Stimulated activated CD4-positive, alpha-beta T cell treated with anti-CD3 and anti-CD28 coated beads, Interleukin-2, amount 100 ng/mL, for 4 hours (primary cell): ENCODE results near the gene RDH16.
"Not testable (repeated sequence)": the region's sequence is repeated elsewhere in the genome, so short reads cannot be mapped to it uniquely, and the experiment has no call there.

Experiments used
- DNase-seq: peaks from one replicate; pipeline ENCODE4 v3.0.0-alpha.2; 2020; ENCODE audit warnings: low read depth

Gene RDH16

DNA sequence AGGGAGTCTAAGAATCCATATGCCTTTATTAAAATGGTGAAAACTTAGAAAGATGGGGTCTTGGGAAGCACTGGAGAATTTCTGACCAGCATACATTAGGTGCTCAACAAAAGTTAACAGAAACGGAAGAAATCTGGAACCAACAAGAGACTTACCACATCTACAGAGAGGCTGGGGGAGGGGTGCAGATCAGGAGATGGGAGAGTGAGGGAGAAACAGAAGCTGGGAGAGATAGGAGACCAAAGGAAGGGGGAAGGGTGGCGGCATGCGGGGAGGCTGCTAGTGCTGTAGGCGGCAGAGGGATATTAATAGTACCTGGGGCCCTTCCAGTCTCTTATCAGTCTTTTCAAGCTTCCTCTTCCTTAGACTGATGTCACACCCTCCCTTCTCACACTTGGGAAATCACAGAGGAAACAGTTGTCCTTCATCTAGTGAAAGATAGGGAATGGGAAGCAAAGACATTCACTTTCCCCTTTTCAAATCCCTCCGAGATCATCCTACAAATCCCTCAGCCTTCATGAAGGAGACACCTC is 30.9 kb upstream of the RDH16 start:
- no peak for DNase-seq

DNA sequence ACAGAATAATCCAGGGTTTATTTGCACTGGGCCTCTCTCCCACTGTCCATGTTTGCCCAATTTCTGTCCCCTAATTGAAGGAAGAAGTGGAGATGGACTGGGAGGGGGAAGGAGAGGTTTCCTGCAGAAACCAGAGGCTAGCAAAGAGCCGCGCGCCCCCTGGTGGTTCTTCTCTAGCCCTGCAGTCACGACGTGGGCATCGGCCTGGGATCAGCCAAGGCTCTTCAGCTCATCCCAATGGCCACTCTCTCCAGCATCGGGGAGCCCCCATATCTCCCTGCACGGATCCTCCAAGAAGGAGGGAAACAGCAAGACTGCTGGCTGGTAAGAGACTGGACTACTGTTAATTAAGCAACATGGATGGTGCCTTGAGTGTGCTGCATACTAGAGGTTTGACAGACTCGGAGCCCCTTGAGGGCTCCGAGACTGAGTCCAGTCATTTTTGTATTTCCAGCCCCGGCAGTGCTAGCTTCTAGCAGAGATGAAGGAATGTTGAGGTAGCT is 30.2 kb upstream of the RDH16 start:
- peak; percentile 56 for DNase-seq

DNA sequence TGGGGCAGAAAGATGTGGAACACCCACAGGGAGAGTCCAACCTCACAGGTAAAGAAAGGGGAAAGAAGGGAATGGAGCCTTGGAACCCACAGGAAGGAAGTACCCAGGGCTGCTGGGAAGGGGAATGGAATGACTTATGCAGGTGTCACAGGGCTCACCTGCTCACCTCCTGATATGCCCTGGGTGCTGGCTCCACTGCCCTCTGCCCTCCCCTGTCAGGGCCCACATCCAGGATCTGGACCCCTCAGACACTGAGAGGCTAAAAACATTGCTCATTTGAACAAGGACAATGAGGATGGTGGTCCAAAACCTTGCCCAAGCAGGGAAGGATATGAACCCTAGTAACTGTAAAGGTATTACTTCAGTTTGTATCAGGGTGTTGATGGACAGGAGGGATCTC is 29.6 kb upstream of the RDH16 start:
- DNase-seq = no peak

DNA sequence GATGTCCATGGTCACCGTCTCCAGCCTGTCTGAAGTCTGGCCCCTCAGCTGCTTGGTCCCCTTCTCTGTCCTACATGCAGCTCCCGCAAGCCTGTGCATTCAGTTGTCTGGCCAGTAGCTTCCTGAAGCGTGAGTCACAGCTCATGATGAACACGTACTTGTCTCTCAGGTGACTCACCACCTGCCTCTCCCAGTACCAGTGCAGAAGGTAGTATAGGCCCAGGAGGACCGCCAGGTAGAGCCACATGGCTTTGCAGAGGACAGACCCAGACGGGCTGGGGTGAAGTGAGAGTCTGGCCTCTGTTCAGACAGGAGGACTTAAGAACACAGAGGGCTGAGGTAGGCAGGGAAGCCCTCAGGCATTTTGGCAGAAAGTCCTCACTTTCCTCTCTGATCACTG is 28.3 kb upstream of the RDH16 start:
- DNase-seq = not testable (repeated sequence)

DNA sequence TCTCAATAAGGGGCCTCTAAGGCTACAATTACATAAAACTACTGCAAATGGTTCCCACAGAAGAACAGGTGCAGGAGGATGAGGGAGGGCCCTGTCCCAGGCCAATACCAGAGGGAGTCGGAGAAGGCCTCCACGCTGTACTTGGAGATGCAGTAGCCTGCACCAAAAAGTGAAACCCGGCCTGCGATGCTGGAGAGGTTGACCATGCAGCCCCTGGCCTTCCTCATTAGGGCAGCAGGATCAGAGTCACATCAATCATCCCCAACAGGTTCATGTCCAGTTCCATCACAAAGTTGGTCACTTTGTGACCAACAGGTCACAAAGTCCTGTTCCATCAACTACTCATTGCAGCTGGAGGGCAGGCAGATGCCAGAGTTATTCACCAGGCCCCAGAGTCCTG is 26.0 kb upstream of the RDH16 start:
- no peak for DNase-seq

DNA sequence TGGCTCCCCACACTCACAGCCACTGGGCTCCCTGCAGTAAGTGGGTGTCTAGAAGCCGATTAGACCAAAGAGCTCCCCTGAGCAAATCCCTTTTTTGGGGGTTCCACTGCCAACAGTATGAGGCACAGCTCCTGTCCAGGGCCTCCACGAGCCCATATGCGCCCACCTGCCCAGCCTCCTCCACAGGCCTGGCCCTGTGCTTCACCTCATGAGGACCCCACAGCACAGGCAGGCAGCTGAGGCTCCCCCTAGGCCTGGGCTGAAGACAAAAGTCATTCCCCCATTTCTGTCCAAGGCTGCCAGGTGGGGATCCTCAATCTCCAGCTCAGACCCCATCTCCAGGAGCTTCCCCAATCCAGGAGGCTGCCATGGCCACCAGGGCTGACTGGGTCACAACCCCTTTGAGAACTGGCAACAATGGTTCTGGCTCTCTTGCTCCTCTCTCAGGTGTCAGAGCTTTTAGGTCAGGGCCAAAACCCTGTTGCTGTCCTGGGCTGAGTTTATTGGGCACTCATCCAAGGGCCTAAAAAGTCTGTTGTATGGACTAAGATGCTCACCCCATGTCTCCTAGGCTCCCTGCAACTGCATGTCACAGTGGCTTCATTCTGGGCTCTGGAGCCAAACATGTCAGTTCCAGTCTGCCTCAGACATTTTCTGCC is 25.3 kb upstream of the RDH16 start:
- not testable (repeated sequence) for DNase-seq

DNA sequence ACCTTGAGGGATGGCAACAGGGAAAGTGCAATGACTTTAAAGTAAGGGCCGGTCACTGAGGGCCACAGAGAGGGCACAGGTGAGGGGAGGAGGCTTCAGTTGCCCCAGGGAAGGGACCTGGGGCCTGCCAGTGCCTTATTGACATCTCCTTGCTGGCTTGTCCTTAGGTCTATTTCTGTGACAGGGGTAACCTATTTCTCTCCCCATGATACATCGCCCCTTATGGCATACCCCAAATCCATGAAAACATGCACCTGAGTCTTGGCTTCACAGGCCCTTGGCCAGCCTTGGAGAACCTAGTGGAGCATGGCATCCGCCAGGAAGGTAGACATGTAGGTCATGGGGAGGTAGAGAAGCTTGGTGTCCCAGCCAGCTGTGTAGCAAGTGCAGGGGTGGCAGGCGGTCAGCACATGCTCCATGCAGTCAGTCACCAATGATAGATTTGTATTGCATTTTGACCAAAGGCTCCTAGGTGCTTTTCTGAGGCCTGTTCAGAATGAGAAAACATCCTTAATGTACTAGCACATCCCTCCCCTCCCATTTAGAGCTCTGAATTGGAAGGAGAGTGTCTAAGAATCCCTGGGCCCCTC is 23.6 kb upstream of the RDH16 start:
- DNase-seq = no peak

DNA sequence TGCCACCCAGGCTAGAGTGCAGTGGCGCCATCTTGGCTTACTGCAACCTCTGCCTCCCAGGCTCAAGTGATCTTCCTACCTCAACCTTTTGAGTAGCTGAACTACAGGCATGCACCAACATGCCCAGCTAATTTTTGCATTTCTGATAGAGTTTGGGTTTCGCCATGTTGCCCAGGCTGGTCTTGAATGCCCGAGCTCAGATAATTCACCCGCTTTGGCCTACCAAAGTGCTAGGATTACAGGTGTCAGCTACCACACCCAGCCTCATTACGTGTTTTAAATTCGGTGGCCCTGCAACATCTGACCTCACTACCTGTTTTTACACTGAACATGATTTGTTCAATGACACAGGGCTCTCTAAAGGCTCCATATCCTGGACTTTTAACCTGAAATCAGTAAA is 22.9 kb upstream of the RDH16 start:
- DNase-seq = no peak

DNA sequence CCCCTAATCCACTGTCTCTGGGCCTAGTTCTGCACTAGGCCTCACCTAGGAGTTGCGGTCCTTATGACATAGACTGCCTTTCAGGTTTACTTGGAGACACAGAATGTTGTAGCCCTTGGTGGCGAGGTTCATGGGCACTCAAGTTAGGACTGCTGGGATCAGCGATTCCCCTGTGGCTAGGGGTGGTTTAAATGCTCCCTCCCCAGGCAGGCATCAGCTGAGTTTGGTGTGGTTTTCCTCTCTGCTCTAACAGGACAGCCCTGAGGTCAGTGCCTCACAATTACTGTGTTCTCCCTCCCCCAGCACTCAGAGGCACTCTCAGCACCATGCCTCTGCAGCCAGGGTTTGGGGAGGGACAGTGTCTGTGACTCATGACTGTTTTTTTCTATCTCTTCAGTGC is 22.2 kb upstream of the RDH16 start:
- no peak for DNase-seq

DNA sequence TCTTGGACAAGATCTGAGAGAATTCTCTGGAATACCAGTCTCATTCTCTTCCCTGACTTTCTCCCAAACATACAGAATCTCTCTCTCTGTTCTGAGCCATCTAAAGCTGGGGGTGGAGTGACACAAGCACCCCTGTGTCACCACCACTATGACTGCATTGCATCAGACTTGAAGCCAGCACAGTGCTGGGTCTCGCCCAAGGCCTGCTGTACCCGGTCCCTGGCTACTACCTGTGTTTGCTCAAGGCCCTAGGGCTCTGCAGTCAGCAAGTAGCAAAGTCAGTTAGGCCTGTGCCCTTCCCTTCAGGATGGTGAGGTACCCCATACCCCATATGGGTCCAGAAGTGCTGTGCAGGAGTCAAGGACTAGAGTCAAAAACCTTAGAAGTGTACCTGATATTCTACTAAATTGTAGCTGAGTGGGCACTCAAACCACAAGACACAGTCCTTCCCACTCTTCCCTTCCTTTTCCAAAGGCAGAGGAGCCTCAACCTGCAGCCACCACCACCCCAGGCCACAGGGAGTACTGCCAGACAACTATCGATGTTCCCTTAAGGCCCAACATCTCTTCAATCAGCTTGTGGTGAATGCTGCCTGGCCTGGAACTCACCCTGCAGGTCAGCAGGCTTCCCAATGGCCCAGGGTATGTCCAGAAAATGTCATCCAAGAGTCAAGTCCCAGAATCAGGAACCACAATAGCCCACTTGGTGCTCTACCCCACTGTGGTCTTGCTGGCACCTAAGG is 21.2 kb upstream of the RDH16 start:
- DNase-seq = no peak

DNA sequence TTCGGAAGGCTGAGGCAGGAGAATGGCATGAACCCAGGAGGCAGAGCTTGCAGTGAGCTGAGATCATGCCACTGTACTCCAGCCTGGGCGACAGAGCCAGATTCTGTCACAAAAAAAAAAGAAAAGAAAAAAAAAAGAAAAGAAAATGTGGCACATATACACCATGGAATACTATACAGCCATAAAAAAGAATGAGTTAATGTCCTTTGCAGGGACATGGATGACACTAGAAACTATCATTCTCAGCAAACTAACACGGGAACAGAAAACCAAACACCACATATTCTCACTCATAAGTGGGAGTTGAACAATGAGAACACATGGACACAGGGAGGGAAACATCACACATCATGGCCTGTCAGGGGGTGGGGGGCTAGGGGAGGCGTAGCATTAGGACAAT is 20.0 kb upstream of the RDH16 start:
- not testable (repeated sequence) for DNase-seq

DNA sequence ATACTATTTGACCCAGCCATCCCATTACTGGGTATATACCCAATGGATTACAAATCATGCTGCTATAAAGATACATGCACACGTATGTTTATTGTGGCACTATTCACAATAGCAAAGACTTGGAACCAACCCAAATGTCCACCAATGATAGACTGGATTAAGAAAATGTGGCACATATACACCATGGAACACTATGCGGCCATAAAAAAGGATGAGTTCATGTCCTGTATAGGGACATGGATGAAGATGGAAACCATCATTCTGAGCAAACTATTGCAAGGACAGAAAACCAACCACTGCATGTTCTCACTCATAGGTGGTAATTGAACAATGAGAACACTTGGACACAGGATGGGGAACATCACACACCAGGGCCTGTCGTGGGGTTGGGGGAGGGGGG is 16.8 kb upstream of the RDH16 start:
- DNase-seq = not testable (repeated sequence)

DNA sequence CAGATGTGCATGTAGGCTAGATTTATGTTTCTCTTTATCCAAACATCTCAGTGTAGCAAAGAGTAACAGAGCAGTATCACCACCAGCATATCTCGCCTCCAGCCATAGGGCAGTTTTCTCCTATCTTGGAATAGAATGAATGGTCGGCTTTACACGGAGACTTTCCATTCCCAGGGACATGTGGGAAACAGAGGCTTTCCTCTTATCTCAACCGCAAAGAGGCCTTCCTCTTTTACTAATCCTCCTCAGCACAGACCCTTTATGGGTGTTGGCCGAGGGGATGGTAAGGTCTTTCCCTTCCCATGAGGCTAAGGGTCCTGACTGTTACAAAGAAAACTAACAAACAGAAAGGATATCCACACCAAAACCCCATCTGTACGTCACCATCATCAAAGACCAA is 11.5 kb upstream of the RDH16 start:
- DNase-seq = not testable (repeated sequence)

DNA sequence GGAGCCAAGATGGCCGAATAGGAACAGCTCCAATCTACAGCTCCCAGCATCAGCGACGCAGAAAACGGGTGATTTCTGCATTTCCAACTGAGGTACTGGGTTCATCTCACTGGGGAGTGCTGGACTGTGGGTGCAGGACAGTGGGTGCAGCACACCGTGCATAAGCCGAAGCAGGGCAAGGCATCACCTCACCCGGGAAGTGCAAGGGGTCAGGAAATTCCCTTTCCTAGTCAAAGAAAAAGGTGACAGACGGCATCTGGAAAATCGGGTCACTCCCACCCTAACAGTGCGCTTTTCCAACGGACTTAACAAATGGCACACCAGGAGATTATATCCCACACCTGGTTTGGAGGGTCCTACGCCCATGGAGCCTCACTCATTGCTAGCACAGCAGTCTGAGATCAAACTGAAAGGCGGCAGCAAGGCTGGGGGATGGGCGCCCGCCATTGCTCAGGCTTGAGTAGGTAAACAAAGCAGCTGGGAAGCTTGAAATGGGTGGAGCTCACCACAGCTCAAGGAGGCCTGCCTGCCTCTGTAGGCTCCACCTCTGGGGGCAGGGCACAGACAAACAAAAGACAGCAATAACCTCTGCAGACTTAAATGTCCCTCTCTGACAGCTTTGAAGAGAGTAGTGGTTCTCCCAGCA is 8.7 kb upstream of the RDH16 start:
- not testable (repeated sequence) for DNase-seq

DNA sequence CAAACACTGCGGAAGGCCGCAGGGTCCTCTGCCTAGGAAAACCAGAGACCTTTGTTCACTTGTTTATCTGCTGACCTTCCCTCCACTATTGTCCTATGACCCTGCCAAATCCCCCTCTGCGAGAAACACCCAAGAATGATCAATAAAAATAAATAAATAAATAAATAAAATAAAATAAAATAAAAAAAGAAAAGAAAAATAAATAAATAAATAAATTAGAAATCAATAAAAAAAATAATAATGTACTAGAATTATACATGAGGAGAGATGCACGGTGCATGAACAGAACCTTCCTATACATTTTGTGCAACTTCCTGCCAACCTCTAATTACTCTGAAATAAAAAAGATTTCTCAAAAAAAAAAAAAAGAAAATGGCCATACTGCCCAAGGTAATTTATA is 7.7 kb upstream of the RDH16 start:
- not testable (repeated sequence) for DNase-seq

DNA sequence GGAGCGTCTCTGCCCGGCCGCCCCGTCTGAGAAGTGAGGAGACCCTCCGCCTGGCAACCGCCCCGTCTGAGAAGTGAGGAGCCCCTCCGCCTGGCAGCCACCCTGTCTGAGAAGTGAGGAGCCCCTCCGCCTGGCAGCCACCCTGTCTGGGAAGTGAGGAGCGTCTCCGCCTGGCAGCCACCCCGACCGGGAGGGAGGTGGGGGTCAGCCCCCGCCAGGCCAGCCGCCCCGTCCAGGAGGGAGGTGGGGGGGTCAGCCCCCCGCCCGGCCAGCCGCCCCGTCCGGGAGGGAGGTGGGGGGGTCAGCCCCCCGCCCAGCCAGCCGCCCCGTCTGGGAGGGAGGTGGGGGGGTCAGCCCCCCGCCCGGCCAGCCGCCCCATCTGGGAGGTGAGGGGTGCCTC is 6.1 kb upstream of the RDH16 start:
- not testable (repeated sequence) for DNase-seq

DNA sequence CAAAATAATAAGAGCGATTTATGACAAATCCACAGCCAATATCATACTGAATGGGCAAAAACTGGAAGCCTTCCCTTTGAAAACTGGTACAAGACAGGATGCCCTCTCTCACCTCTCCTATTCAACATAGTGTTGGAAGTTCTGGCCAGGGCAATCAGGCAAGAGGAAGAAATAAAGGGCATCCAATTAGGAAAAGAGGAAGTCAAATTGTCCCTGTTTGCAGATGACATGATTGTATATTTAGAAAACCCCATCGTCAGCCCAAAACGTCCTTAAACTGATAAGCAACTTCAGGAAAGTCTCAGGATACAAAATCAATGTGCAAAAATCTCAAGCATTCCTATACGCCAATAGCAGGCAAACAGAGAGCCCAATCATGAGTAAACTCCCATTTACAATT is 4.8 kb upstream of the RDH16 start:
- not testable (repeated sequence) for DNase-seq

DNA sequence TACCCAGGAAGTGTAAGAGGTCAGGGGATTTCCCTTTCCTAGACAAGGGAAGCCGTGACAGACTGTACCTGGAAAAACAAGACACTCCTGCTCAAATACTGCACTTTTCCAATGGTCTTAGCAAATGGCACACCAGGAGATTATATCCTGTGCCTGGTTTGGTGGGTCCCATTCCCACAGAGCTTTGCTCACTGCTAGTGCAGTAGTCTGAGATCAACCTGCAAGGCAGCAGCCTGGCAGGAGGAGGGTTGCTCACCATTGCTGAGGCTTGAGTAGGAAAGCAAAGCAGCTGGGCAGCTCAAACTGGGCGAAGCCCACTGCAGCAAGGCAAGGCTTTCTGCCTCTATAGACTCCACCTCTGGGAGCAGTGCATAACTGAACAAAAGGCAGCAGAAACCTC is 1.0 kb upstream of the RDH16 start:
- DNase-seq = no peak

DNA sequence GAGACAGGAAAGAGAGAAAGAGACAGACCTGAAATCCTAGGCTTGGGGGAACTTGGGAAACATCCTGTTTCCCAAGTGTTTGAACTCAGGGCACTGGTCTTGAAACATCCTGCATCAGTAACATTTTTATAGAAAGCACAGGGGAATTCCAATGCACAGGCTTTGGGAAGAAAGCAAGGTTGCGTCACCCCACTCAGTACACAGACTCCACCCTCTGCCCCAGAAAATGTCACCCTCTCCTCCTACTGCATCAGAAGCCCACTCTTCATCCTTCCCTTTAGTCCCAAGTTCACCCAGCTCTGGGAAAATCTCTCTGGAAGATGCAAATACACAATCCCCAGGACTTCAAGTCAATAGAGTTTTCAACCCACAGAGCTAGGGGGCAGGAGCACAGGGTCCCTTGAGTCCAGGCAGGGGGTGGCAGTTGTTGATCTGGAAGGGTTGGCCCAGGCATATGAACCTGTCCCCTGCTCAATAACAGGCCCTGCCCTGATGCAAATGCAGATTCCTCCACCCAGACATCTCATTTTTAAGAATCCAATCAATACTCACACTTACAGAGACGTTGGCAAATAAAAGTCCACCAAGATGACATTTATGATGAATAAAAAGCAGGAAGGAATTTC is 1.7 kb downstream of the RDH16 start:
- no peak for DNase-seq

DNA sequence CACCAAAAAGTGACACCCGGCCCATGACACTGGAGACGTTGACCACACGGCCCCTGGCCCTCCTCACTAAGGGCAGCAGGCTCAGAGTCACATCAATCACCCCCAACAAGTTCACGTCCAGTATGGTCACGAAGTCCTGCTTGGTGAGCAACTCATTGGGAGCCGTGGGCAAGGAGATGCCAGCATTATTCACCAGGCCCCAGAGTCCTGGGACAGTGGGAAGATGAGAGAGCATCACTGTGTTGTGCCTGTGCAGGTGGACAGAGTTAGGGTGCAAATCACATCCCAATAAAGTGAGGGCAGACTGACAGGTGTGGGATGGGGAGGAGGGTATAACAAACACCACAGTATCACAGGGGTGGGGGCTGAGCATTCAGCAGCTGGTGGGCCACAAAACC is 2.5 kb downstream of the RDH16 start:
- DNase-seq = no peak

DNA sequence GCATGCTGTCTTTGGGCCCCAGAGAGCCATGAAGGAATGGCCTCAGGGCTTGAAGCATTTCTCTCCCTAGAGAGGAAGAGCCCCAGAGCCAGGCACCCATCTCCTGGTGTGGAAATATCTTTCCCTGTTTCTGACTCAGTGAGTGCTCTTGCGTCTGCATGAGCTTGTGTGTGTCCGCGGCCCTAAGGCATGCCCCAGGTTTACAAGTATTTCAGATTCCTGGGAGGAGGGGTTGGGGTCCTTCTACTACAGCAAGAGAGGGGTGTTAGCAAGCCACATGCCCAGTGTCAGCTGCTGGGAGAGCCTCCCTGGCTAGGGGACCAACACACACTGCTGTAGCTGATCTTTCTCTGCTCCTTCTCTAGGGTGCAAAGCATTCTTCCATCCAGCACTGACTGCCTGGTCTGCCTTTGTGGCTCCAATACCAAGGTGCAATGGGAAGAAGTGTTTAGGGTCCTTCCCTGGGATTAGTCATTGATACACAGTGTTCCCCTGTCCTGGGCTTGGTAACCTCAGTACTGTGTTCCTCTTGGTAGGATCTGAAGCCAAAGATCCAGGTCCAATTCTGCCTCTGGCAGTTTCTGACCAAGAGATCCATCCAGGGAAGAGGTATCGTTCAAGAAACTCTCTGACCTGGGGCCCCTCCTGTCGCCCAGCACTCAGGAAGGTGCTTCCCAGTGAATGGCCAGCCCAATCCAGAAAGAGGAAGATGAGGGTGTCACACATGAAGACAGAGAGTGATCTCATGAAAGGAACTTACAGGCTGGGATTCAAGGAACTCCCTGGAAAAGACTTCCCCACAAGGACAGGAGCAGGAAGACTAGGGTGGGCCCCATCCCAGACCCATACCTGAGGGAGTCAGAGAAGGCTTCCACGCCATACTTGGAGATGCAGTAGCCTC is 3.1 kb downstream of the RDH16 start:
- no peak for DNase-seq
